Cardiac muscle cell (in vitro differentiated cells and primary cell): ENCODE measurements around the gene MYOM3. TPM values are rescaled to one million over a fixed set of nuclear protein-coding genes. Genes with fewer than 3 reads are reported as not detected.
A peak's percentile ranks its signal among the peaks of the same experiment; 100 is the strongest.

Source experiments
- DNase-seq, 2 donors: peaks; one replicate each; pipeline versions ENCODE4 v3.0.0 to v3.0.0-alpha.2; 2010 to 2017; ENCODE audit warnings: low read depth in 1 of 2, low spot score in 1 of 2
- H3K27ac ChIP-seq: fragments of 200-600 bp; sonication (generic); 2 replicates; pipeline ENCODE4 v1.5.1; 2016
- H3K27me3 ChIP-seq: fragments of 200-600 bp; sonication (generic); 2 replicates; pipeline ENCODE4 v1.6.0; 2016; ENCODE audit warnings: control low read depth
- H3K36me3 ChIP-seq: fragments of 200-600 bp; sonication (generic); 2 replicates; pipeline ENCODE4 v1.5.1; 2016; ENCODE audit warnings: control low read depth
- H3K4me1 ChIP-seq: fragments of 200-600 bp; sonication (generic); 2 replicates; pipeline ENCODE4 v1.8.1; 2017; ENCODE audit warnings: low read depth, mild to moderate bottlenecking, mixed run types
- H3K4me3 ChIP-seq: fragments of 200-600 bp; sonication (generic); 2 replicates; pipeline ENCODE4 v1.5.1; 2016; ENCODE audit warnings: mild to moderate bottlenecking
- H3K9me3 ChIP-seq: fragments of 200-600 bp; sonication (generic); 2 replicates; pipeline ENCODE4 v1.5.1; 2017; ENCODE audit warnings: low read depth, mild to moderate bottlenecking, control low read depth
- CTCF ChIP-seq: IDR thresholded peaks from 2 replicates; pipeline ENCODE4 v1.5.1; 2012; ENCODE audit warnings: low read depth, mild to moderate bottlenecking, low read length
- polyA plus RNA-seq: library from polyadenylated mRNA; unstranded; fragments of >200 nt; fragmentation: Nextera tagmentation; extraction: Ambion mirVana; gene quantifications from 2 replicates; pipeline ENCODE4 v1.2.1, GENCODE V29; 2016
- total RNA-seq: library from RNA; depleted of rRNA; stranded (reverse); fragments of >200 nt; gene quantifications from 2 replicates; pipeline ENCODE4 v1.2.3, GENCODE V29; 2016

Gene MYOM3
- total and polyA plus RNA-seq, 2 experiments from 2014 or later: 0.71 TPM; not detected in 1

- Histone ChIP-seq H3K36me3 (no peaks in the 10 kb centered on the region), H3K27me3 (no peaks in the 10 kb centered on the region), H3K4me3 (no peak overlapping the region), H3K4me1 (no peaks in the 10 kb centered on the region), H3K27ac (no peak overlapping the region), H3K9me3 (no peaks in the 10 kb centered on the region)
- no peak for TF ChIP-seq CTCF
- DNase-seq: no peak
Measured at GRCh38 chr1:24074196-24074595, 37.7 kb downstream of the MYOM3 start.

- no peak for TF ChIP-seq CTCF
- DNase-seq: no peak
- H3K4me3 ChIP-seq: no peak overlapping the region
- H3K4me1 ChIP-seq: no peaks in the 10 kb centered on the region
- no peaks in the 10 kb centered on the region for H3K27me3 ChIP-seq
- no peak overlapping the region for H3K27ac ChIP-seq
- H3K9me3 ChIP-seq: no peaks in the 10 kb centered on the region
- no peaks in the 10 kb centered on the region for H3K36me3 ChIP-seq
Measured at GRCh38 chr1:24071941-24072340, 40.0 kb downstream of the MYOM3 start.

GRCh38 chr1:24070821-24071393 is 41.0 kb downstream of the MYOM3 start:
- Histone ChIP-seq H3K4me1 (no peaks in the 10 kb centered on the region), H3K36me3 (no peaks in the 10 kb centered on the region), H3K9me3 (no peaks in the 10 kb centered on the region), H3K27ac (no peak overlapping the region), H3K4me3 (no peak overlapping the region), H3K27me3 (no peaks in the 10 kb centered on the region)
- DNase-seq: peak; percentile 83 to 87
- peak; percentile 92 for TF ChIP-seq CTCF

GRCh38 chr1:24069817-24070216 is 42.1 kb downstream of the MYOM3 start:
- no peak overlapping the region for H3K27ac ChIP-seq
- DNase-seq: no peak
- no peak overlapping the region for H3K4me3 ChIP-seq
- no peaks in the 10 kb centered on the region for H3K36me3 ChIP-seq
- no peaks in the 10 kb centered on the region for H3K4me1 ChIP-seq
- no peaks in the 10 kb centered on the region for H3K9me3 ChIP-seq
- no peak for TF ChIP-seq CTCF
- no peaks in the 10 kb centered on the region for H3K27me3 ChIP-seq

GRCh38 chr1:24067978-24068377 is 44.0 kb downstream of the MYOM3 start:
- no peak for DNase-seq
- no peaks in the 10 kb centered on the region for H3K36me3 ChIP-seq
- no peaks in the 10 kb centered on the region for H3K4me1 ChIP-seq

More at GRCh38 chr1:24067978-24068377, 44.0 kb downstream of the MYOM3 start:
- no peak for TF ChIP-seq CTCF
- Histone ChIP-seq H3K27ac (no peak overlapping the region), H3K9me3 (no peaks in the 10 kb centered on the region), H3K4me3 (no peak overlapping the region), H3K27me3 (no peaks in the 10 kb centered on the region)
